ENCODE results near the gene LDAH.

The LDAH gene

DNA sequence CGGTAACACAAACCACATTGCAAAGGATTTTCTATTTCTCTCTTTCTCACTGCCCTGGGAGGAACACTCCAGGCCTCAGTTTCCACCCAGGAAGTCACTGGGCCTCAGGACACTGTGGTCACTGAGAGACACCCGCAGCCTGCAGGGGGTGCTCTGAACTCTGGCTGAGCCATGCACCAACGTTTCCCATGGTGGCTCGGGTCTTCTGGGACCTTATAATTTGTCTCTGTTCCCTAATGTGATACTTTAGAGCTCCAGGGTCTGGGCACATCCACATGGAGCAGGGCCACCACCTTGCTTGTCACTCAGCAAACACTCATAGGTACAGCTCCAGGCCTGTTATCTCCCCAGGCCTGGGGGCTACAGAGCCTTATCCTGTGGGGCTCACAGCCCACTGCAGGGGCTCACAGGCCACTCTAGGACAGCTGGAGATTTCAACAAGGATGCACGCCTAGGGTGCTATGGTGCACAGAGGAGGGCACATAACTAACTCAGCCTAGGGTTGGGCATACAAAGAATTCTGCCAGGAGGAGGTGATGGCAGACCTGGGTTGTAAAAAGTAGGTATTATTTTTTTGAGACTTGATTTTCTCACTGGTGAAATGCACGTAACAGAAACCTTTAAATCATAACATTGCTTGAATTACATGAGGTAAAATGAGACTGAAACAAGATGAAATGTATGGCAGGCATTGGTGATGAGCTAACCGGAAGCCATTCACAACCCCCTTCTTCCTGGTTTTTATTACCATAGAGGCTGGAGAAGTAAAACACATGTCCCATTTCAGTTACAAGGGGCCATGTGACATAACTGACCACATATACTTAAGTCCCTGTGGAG is 169.0 kb downstream of the LDAH start:
- DNase-seq (ENCODE audit: low read depth in 2 of 3, low spot score in 1 of 3), result no peak

DNA sequence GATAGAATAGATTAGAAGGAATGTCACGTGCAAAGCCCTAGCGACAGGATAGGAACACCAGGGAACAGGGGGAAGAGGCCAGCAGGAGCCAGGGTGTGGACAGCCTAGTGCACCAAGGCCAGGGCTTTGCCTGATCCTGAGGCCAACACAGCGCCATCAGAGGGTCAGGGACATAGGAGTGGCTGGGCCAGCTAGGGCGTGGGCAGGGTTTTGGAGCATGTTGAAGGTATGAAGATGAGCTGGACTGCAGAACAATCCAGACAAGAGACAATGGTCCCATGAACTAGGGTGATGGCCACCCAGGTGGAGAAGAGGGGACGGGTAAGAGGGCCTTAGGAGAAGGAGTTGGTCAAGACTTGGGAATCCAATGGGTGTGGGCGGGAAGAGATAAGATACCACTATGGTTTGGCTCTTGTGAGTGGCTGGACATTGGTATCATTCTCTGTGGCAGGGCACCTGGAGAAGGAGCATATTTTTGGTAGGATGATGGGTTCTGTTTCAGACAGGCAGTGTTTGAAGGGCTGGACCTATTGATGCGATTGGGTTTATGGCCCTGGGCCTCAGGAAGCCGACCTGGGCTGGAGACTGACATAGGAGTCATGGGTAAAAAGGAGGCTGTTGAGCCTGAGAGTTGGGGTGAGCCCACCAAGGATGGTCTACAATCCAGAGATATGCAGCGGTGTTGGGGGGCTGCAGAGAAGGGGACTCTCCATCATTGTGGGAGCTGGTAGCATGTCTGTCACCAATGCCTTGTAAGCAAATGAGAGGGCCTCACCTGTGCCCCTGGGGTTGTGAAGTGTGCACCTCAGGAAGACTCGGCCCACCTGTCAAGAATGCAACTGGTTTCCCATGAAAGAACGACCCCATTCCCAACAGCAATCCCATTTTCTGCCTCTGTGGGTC is 170.0 kb downstream of the LDAH start:
- no peak for DNase-seq (ENCODE audit: low read depth in 2 of 3, low spot score in 1 of 3)

DNA sequence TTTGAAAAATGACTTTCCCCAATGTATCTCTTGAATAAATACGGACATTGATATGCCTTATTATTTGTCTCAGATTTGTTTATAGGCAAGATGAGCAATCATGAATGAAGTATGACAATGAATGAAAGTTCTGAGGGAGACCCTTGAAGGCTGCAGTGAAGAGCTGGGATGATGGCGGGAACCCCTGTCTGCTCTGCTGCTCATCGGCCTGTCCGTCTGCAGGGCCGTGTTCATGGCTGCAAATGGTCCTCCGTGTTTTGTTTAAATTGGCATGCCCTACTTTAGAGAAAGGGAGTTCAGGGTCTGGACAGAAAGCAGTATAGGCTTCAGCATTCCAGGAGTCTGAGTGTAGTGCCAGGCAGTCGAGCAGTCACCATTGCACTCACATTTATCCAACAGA is 170.8 kb downstream of the LDAH start:
- DNase-seq (ENCODE audit: low read depth in 2 of 3, low spot score in 1 of 3), result no peak

DNA sequence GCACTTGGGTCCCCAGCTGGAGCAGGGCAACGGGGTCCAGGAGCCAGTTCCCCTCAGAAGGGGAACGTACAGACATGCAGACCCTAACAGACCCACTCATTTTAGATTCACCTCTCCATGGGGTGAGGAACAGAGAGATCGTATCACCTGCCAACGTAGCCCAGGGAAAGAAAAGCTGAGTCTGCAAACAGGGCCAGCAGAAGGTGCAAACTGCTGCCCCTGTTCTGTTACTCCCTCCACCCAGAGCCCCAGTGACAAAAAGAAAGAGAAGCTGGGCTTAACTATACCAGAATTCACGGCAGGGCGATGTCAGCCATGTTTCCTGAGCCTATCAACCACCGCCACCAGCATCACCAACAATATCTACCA is 171.2 kb downstream of the LDAH start:
- no peak for DNase-seq (ENCODE audit: low read depth in 2 of 3, low spot score in 1 of 3)

DNA sequence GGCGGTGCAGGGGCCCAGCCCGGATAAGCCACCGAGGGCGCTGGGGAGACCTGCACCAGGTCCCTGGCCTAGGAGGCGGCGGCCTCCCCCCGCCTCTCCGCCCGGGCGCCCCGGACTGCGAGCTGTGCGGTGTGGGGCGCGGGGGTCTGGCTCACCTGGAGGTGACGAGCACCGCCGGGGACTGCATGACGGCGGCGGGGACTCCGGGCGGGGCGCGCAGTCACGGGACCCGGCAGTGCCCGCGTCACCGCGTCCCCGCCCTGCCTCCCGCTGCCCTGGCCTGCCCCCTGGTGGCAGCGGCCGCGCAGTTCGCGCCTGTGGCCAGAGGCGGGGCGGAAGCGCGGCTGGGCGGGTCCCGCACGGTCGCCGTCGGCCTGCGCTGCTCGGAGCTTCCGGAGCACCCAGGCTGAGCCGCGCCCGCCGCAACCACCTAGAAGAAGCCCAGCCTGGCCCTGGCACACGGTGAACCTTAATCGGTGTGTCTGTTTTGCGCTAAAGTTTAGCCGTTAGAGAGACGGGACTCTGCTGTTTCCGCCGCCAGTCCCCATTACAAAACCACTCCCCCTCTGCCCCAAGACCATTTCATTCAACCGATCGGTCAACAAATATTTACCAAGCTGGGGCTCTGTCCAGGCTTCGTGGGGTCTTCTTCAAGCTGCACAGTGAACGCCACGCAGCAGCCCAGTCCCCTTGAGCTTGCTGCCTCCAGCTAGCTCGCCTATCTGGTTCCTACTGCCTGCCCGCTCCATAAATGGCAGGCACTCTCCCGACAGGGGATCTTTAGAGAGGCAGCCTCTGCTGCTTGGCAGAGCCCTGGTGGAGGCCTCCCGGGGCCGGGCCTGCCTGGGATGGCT is 171.8 kb downstream of the LDAH start, which contains the start of gene HS1BP3:
HS1BP3 (minus strand) TSS at position 222 of the 854 bp plus-strand sequence; CDS start at position 187, 35 bp downstream.
- peak; percentile 70 to 82 (median 75) for DNase-seq (ENCODE audit: low read depth in 2 of 3, low spot score in 1 of 3)

DNA sequence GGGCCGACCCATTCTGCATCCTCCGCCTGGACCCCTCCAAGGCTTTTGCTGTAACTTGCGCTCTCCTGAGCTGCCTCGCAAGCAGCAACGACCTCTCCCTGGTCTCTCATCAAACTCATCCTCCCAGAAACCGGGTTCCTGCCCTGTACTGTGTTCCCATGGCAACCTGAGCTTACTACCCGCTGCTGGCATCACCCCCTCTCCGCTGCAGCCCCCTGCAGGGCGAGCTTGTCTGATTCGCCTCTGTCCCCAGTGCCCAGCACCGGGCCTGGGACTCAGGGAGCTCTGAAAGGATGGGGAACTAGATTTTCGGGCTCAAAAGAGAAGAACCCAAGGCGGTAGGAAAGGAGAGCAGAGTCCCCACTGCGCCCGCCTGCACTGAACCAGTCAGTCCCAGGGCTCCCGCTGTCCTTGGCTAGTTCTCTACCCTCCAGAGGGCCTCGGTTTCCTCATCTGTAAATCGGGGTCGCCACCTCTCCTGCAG is 172.5 kb downstream of the LDAH start:
- peak in 1 of 3 donors; percentile 13 for DNase-seq (ENCODE audit: low read depth in 2 of 3, low spot score in 1 of 3)

DNA sequence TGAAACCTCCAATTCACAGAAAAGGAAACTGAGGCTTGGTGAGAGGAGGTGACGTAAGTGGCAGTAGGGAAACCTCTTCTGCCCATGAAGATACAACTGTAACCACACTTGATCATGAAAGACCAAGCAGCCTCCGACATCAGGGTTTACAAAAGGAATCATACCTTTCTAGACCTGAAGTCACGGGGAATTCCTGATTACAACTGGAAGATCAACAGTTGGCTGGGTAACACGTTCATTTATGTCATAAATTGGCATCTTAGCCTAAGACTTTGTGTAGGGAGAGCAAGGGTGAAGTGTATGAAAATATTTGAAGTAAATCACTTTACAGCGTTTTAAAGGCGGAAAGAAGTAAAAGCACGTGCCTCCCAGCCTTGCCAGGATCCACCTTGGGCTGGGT is 172.9 kb downstream of the LDAH start:
- no peak for DNase-seq (ENCODE audit: low read depth in 2 of 3, low spot score in 1 of 3)

DNA sequence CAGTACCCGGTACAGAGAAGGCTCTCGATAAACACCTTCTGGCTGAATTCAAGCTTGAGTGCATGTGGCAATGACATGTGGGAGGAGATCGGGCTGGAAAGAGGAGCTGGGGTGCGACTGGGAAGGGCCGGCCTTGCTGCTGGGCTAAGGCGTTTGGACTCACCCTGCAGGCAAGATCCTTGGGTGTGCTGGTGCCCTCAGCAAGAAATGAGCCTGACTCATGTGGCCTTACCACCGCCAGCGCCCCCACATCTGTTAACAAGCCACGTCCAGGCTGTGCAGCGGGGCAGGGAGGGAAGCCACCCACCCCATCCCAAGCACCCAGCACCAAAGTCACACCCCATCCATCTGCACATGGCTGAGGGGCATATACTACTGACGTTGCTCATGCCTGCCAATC is 173.3 kb downstream of the LDAH start:
- no peak for DNase-seq (ENCODE audit: low read depth in 2 of 3, low spot score in 1 of 3)

DNA sequence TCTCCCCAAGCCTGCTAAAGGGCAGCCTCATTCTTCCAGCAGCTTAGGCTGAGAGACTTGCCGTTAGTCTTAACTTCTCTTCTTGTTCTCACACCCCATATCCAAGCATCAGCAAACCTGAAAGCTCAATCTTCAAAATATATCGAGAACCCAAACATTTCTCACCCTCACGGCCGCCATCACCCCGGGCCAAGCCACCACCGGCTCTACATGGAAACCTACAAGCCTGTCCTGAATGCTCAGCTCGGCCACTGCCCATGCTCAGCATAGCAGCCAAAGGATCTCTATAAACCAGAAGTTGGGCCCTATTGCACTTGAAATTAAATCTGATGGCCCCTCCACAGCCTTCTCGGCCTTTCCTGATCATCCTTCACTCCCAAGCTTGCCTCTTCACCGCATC is 174.1 kb downstream of the LDAH start:
- no peak for DNase-seq (ENCODE audit: low read depth in 2 of 3, low spot score in 1 of 3)

DNA sequence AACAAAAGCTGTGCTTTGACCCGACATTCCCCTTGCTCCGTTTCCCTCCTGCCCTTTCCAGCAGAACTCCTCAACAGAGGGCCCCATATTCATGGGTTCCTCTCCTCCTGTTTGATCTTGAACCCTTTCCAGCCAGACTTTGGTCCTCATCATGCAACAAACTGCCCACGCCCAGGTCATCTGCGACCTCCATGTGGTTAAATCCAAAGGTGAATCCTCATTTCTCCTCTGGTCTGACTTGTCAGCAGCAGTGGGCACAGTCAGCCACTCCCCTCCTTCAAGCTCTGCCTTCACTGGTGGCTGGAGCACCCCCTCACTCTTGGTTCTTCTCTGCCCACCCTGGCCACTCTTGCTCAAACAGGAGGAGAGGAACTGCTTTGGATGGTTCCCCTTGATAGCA is 174.7 kb downstream of the LDAH start:
- DNase-seq (ENCODE audit: low read depth in 2 of 3, low spot score in 1 of 3), result no peak

DNA sequence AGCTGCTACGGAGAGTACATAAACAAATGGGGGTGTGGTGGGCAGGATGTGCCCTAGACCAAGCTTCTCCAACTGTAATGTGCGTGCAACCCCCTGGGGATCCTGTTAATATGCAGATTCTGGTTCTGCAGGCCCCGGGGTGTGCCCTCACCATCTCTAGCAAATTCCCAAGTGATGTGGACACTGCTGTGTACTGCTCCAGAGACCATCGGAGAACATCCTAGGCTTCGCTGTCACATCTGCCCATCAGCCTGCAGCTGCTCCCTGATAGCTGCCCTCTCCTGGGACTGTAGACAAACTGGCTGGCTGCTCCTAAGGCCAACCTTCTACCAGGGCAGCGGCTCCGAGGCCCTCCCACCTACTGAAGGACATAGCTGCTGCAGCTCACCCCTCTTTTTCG is 175.2 kb downstream of the LDAH start:
- DNase-seq (ENCODE audit: low read depth in 2 of 3, low spot score in 1 of 3), result no peak

DNA sequence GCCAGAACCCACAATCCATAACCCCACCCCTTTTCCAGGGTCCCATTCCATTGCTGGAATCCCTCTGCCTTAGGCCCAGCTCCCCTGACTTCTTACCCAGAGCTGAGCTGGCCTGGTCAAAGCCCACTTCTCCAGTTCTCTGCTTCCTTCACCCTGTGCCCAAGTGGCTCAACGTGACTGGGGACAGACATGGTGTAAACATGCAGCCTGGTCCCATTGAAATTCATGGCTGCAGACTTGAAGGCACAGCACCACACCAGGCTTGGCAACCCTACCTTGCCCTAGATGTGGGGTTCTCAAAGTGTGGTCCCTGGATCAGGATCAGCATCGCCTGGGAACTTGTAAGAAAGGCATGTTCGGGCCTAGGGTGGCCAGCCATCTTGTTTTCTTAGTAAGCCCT is 175.7 kb downstream of the LDAH start:
- no peak for DNase-seq (ENCODE audit: low read depth in 2 of 3, low spot score in 1 of 3)

DNA sequence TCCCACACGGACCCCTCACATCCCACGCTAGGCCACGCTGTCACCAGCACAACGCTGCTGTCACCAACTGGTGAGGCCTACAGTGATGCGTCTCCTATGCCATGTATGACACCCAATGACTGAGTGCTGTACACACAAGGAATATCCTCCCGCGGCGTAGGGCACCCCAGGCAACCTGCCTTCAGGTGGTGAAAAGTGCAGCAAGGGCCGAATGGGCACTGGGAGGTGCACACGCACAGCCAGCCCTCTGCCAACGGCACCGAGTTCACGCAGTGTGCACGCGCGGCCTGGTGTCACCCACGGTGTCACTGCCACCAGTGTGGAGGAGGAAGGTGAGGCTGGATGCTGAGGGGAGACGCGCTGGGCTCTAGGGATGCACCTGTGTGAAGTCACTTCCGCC is 176.5 kb downstream of the LDAH start:
- no peak for DNase-seq (ENCODE audit: low read depth in 2 of 3, low spot score in 1 of 3)

DNA sequence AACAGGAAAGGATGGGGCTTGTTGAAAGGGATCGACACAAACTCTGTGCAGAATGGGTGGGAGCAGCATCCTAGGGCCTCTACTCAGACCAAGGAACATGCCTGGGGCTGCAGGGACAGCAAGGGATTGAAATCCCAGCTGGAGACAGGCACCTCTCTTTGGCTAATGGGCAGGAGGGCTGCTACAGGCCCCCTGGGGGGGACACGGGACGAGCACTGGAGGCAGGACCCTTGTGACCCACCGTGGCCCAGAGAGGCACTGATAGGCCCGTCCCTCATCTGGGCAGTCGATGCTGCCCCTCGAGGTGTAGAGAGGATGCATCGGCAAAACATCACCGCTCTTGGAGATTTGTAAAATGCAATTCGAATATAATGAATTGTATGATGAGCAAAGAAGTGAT is 177.1 kb downstream of the LDAH start:
- no peak for DNase-seq (ENCODE audit: low read depth in 2 of 3, low spot score in 1 of 3)

DNA sequence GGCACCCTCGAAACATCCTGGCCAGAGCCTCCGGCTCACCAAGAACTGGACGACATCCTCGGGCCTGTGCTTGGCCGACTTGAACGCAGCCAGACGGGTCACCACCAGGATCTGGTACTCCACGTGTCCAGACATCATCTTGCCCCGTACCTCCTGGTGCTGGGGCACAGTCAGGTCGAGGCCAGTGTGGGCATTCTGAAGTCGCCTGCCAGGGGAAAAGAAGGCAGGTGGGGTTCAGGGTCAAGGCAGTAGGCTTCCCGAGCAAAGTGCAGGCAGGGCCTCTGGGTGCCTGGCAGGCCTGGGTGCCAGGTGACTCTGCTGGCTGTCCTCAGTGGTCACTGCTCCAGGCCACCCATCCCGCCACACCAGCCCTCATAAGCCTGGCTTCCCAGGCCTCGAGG is 177.6 kb downstream of the LDAH start:
- no peak for DNase-seq (ENCODE audit: low read depth in 2 of 3, low spot score in 1 of 3)

DNA sequence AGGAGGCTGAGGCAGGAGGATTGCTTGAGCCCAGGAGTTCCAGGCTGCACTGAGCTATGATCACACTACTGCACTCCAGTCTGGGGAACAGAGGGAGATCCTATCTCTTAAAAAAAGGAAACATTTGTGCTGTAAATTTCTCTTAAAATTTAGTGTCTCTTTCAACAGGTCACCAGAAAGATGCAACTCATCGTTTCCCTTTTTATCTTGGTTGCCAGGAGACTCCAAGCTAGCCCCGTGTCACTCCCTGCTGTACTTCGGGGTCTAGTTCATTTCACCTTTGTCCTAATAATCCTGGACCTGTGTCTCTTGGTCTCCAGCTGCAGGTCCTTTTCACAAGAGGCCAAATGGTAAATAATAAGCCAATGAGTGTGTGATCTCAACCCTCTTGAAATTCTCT is 179.1 kb downstream of the LDAH start:
- DNase-seq (ENCODE audit: low read depth in 2 of 3, low spot score in 1 of 3), result no peak

DNA sequence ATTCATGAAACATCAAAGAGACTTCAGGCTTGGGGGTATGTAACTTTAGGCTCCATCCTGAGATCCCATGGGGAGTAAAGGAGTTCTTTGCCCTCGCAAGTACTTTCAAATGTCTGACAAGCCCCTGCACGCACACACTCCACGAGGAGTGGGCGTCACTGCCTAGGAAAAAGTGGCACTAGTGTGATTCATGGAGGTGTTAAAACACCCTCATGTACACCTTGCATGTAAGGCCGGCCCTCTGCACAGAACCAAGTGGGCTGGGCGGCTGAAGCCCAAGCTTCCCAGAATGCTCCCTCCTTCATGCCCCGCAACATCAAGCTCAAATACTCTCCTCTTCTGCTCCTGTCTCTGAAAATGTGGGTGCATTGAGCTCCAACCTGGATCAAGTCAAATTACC is 179.8 kb downstream of the LDAH start:
- DNase-seq (ENCODE audit: low read depth in 2 of 3, low spot score in 1 of 3), result no peak

DNA sequence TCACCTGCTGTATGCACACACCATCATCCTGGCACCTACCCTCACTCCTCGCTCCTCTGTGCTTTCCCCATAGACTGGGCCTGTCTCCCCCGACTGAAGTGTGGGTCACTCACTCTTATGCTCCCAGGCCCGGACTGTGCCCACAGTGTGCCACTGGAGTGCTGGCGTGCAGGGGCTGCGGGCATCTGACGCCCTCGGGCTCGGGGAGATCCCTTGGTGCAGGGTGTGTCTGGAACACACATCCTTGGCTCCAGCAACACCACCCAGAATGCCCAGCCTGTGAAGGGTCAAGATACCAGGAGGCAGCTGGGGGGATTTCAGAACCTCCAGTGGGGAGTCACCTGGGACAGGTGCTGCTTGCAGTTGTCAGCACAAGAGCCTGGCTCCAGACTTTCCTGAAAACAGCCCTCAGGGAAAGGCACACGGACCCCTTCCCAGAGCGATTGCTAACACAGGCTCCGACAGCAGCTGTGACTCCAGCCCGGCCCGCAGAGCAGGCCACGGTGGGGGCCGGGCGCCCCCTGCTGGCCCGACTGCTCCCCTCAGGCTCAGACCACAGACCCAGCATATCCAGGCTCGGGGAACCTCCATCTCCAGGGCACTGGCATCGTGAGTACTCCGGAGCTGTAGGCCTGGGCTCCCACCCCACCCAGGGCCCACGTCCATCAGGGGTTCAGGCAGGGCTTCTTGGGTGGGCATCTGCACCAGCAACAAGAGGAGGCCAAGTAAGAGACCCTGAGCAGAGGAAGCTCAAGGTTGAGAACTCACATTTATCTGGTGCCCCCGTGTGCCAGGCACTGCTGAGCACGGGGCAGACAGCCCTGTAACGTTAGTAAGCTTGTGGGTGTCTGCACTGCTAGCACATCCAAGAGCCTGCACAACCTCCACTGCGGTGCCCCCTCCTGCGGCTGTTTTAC is 180.6 kb downstream of the LDAH start:
- DNase-seq (ENCODE audit: low read depth in 2 of 3, low spot score in 1 of 3), result peak; percentile 50 to 67 (median 60)

DNA sequence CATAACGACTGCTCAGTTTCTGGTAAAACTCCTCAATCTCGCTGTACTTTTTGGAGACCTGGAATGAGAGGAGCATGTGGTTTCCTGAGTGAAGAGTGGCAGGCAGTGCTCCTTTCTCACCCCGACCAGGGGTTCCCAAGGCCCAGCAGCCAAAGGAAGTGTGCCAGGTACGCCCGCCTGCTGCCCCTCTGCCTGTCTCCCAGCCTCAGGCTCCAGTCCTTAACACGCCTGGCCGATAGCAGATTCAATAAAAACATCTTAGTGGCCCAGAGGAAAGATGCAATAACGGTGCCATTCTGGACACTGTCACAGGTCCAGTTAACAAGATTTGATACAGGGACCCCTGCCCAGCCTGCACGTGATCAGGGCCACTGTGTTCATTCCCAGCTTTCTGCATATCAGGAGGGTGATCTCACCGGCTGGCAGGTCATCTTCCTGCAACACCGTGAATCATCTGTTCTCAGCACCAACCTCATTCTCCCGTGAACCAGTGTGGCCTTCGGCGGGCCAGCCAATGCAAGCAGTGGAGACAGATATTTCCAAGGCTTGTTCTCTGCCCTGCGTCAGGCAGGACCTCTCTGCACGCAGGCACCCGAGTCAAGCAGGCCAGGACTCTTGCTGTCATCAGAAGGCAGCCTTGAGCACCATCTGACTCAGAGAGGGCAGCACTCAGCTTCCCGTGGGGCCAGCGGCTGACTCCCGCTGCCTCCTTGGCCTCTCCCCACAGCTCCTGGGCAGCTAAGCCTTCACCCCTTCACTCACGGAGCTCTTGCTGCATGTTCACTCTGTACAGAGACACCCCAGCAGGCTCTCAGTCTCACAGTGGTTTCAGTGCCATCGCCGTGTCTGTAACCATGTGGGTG is 181.5 kb downstream of the LDAH start:
- DNase-seq (ENCODE audit: low read depth in 2 of 3, low spot score in 1 of 3), result no peak
